ENCODE measurements around the gene AGBL1.

AGBL1 gene

DNA sequence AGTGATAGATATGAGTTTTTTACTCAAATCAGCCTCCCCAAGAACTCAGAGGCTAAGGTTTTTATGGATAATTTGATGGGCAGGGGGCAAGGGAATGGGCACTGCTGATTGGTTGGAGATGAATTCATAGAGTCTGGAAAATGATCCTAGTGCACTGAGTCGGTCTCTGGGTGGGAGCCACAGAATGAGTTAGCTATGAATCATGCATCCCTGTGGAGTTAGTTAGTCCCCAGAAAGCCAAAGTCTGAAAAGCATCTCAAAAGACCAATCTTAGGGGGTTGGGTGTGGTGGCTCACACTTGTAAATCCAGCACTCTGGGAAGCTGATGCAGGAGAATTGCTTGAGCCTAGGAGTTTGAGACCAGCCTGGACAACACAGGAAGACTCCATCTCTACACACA lies 516.1 kb downstream of the AGBL1 start:
- no peak for DNase-seq (ENCODE audit: low spot score)

DNA sequence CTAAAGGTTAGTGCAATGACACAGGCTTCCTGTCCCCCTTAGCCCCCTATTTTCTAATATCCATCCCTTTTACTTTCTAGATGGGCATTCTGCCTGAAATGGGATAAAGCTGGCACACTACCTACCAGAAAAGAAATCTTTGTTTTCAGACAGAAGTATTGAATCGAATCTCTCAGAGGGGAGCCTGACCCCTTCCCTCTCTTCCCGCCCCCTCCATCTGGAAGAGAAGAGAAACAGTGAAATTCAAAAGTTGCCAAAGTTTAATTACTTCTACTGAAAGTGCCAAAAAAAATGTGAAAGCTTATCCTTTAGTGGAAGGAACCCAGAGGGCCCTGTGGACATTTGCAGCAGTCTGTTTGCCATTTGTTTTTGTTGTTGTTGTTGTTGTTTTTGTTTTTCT lies 523.8 kb downstream of the AGBL1 start:
- DNase-seq (ENCODE audit: low spot score) = no peak

DNA sequence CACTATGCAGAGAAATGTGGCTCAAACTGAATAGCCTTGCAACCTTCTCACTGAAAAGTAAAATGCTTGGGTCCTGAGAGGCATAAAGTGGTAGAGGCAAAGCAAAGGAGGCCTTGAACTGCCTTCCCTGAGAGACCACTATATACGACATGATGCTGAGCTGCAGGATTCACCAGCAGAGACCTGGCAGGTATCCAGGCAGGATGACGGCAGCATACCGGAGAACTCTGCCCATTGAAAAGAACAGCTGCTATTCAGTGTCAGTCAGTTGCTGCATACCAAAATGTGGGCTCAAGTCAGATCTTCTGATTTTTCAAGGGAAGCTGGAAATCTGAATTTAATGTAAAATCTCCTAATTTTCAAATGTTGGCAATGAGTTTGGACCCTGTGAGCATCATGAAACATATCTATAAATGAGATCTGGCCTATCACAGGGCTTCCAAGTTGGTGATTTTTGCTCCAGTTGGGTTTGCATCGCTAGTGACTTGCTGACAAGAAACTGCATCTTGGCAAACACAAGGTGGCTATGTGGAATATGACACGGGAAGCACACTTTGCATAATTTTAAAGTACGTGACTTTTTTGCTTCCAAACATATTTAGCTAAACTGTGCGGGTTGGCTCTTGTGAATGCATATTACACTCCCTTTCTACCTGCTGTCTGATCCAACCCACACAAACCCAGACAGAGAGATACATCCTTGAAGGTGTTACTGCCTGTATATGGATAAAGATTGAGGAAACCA lies 529.0 kb downstream of the AGBL1 start:
- no peak for DNase-seq (ENCODE audit: low spot score)

DNA sequence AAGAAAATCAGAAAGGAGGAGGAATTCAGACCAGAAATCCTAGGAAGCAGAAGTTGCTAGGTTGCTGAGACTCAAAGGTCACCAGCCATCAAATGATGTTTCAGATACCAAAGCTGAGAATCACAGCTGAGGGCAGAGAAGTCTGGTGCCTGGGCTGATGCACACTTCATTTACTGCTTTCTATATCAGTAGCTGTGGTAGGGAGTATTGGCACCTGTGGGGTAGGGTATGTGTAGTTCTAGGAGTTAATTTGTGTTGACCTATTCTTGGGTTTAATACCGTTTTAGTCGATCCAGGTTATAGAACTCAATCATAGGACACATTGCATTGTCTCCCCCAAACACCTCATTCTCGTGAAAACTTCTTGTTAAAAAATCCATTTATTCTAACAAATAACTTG lies 529.6 kb downstream of the AGBL1 start:
- DNase-seq (ENCODE audit: low spot score) = no peak

DNA sequence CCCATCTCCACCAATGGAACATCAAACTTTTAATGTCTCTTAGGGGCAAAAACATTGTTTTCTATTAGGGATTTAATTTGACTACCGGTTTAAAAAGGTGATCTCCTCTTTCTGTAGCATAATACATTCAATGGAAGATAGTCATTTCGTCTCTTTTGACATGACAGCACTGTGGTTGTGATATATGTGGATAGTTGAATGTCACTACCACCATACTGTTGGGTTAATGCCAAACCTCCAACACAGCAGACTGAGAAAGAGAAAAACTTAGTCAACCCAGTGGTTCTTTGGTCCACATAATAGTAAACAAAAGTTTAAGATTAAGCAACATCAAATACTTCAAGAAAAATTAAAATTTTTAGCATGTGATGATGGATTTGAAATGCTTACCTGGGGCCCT lies 530.4 kb downstream of the AGBL1 start:
- DNase-seq (ENCODE audit: low spot score) = peak; percentile 15

DNA sequence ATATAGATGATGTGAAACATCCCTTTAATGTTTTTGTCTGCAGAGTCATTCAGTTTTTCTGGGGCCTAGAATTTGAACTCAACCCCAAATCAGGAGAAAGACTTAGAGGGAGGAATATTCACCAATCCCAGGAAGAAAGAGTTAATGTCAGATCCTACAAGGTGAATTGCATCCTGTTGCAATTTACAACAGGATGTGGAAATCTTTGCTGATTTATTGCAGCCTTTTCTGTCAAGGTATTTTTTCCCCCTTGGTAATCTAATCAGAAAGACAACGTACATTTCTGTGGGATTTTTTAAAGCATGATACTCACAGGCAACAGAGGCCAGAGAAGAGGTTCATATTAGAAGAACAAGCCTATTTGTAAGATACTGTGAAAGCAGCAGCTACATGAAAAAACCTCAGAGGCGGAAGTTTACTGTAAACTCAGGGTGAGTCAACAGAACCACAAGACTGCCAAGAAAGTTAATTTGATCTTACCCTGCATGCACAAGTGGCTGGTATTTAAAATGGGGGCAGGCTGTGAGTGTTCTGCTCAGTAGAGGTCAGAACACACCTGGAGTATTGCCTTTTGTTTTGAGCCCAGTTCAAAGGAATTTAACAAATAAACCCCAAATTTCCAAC lies 531.9 kb downstream of the AGBL1 start:
- peak; percentile 64 for DNase-seq (ENCODE audit: low spot score)

DNA sequence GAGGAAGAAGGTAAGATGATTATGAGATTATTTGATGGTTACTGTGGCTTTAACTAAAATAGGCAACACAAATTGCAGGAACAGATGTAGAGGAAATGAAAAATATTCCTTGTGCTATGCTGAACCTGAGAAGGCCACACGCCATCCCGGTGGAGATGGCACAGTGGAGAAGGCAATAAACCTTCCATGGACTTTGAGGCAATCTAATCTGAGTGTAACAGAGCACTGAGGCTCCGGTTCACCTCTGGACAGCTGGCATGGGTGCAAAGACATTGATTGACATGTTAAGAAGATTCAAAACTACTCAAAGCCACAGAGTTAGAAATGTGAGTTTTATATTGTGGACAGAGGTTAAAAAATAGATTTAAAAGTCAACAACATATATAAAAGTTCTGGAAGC lies 535.7 kb downstream of the AGBL1 start:
- no peak for DNase-seq (ENCODE audit: low spot score)

DNA sequence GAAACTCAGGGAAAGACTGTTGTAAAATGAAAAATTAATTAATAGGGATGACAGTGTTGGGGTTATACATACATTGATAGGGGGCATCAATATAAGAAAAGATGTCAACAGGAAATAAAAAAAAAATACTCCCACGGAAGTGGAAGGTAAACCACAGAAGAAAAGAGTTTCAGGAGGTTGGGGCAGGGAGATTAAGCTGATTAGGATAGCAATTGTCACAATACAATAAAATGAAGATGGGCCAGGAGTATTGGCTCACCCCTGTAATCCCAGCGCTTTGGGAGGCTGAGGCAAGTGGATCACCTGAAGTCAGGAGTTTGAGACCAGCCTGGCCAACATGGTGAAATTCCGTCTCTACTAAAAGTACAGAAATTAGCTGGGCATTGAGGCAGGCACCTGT lies 536.1 kb downstream of the AGBL1 start:
- no peak for DNase-seq (ENCODE audit: low spot score)

DNA sequence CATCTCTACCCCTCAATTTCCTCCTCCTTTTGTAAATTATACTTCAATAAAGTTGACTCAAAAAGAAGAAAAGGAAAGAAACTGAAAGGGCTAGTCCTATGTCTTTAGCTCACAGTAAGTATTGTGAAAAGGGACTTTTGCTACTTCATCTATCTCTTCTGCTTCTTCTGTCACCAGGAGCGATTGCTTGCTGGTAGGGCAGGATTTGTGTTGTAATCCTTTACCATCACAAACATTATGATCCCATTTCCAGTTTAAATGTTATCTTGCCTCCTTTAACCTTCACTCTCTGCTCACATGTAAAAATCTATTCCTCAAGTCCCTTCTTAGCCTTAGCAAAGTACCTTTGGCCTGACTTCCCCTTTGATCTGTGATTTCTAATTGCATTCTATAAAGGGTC lies 537.1 kb downstream of the AGBL1 start:
- no peak for DNase-seq (ENCODE audit: low spot score)

DNA sequence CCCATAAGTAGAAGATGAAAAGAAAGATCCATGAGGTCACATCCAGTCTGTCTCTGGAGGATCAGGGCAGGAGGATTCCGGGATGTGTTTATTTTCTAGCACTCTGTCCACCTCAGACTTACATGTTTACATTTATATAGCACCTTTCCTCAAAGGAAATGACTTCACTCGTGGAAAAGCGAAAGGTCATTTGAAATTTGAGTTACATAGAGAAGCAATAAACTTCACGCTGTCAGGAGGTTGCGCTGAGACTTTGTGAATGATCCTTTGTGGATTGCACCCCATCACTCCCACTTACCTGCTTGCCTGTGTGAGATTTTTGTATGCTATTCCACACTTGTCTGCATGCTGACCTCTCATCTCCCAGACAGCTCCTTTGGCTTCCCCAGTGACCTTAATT lies 540.5 kb downstream of the AGBL1 start:
- no peak for DNase-seq (ENCODE audit: low spot score)

DNA sequence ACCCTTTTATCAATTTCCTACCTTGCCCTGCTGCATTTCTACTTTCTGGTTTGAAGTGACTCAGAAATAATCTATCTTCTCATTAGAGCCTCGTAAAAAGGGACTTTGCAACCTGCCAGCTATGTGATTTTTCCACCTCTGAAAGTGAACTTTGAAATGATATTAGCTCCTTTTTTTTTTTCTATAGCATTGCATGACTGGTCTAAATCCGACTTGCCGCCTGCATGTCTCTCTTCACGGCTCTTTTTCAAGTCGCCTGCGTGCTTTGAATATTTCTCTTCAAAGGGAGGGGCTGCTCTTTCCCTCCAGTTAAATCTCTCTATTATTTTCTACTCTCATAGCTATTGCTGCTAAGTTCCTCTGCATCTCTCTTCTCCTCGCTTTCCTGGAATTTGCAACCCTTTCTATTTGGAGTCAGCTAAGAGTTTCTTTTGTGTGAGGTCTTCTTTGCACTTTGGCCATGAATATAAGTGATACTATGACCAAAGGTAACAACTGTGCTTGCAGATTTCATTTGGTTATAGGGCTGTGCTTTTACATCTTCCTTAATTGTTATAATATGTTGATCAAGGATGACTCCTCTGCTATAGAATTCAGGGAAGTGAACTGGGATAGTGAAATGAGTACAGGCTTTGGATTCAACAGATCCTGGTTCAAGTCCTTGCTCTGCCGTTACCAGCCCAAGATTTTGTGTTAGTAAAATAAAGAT lies 541.1 kb downstream of the AGBL1 start:
- no peak for DNase-seq (ENCODE audit: low spot score)

DNA sequence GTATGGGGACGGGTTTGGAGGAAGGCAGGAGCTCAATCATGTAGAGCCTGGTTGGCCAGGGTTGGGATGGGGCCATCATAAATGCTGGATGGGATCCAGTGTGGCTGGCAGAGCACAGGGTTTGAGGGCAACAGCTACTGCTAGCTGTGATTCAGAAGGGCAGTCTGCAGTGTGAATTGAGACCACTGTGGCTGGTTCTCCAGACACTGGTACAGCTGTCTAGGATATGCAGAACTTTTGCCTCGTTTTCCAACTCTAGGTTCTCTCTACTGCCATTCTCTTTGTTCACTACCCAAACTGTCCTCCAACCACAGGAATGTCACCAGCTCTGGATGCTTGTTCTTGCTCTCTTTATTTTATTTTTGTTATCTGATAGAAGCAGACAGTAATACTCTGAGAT lies 543.6 kb downstream of the AGBL1 start:
- DNase-seq (ENCODE audit: low spot score) = no peak

DNA sequence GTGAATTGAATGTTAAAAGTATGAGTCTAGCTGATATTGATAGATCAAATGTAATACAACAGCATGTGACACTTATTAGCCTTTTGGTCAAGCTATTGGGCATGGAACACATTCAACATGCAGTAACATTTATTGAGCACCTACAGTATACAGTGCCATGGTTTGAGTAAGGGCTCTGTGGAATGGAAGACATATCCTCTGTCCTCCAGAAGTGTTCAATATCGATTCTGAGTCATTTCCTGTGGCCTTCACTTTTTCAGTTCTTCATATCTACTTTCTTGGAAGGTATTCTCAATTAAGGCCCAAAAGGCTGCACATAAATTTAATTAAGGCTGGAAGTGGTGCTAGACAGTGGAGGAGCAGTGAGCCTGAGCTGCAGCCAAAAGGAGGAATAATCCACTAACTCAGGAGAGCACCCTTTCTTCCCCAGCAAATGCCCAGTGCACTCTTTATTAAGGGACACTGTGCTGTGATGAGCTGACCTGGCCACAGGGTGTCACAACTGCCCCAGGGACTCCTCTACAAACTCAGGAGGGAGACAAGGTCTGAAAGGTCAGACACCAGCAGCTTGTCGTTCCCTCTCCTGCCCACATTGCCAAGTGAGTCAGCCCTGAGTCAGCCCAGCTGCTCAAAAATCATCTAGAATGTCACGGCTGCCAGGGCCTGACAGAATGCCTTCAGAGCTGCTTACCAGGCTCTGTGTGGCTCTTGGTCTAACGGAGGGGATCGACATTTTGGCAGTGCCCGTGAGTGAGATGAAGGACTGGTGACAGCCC lies 544.8 kb downstream of the AGBL1 start:
- peak; percentile 81 for DNase-seq (ENCODE audit: low spot score)

DNA sequence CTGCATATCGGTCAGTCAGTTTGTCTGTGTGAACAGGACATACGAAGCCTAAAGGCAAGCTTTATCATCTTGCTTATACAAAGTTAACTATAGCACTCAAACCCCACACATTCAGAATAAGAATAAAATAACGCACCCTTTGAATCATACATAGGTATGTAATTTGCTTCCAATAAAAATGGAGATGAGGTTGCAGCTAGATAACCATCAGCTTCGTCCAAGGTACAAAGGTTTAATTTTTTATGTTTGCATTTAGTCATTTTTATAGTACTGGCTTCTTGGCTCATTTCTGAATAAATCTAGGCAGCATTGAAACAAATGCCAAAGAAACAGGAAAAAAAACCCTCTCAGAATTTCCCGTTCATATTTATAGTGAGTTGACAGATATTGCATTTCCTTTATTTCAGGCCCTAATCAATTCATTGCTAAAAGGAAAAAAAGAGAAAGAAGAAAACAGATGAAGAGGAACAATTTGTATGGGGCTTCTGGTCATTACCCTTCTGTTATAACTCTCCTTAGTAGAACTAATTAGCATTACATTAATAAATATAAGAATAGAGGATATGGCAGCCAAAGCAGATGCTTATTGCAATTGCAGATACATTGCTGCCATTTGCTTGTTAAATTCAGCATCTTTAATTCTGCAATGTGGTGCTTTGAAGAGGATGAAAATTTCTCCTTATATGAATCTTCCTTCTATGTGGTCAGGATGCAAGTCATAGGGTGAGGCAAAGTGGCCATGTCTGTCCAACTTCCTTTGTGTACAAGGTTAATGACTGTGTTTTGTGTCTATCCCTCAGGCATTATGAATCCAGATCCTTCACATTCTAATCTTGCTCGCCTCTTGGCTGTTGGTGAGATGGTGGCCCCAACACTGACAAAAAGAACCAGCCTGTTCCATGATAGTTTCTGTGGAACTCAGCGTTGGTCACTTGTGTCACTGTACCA lies 550.0 kb downstream of the AGBL1 start:
- DNase-seq (ENCODE audit: low spot score) = no peak

DNA sequence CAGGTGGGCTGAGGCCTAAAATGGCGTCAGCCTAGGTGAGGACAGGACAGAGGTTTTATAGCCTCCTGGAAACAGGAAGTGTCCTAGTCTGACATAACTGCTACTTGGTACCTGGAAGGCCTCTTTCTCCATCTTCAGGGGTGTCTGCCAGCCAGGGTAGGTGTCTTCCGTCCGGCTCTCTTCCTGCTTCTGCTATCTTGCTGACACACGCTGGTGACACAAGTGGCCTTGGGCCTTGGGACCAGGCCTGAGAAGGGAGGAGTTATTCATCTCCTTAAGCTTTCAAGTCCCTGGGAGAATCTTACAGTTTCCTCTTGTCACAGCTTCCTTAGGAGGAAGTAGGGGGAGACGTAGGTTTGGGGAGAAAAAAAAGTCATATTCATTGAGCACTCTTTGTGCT lies 551.3 kb downstream of the AGBL1 start:
- no peak for DNase-seq (ENCODE audit: low spot score)

DNA sequence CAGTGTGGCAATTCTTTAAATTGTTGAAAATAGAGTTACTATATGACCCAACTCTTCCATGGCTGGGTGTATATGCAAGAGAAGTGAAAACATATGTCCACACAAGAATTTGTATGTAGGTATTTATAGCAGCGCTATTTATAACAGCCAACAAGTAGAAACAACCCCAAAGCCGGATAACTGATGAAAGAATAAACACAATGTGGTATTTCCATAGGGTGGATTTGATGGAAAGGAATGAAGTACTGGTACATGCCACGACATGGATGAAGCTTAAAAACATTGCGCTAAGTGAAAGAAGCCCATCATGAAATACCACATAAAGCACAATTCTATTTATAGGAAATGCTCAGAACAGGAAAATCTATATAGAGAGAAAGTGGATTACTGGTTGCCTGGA lies 554.5 kb downstream of the AGBL1 start:
- DNase-seq (ENCODE audit: low spot score) = no peak

DNA sequence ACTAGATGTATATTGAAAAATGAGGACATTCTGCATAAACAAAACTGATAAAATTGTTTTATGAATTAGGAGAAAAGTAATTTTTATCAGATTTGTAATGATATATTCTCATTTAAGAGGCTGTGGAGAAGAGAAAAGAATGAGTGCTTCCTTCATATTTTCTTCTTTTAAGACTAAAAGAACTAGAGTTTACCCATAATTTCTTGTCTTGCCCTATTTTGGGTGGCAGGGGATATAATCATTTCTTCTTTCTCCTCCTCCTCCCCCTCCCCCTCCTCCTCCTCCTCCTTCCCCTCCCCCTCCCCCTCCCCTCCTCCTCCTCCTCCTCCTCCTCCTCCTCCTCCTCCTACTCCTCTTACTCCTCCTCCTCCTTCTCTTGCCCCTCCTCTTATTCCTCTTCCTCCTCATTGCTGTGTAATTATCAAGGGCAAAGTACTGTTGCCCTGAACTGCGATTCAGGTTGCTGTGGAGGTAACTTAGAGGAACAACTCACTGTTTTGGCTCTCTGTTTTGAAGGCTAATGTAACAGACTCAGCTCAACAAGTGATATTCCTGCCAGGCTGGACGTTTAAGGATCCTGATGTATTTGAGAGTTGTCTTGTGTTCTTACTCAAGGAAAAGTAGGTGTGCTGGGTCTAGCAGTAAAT lies 555.4 kb downstream of the AGBL1 start:
- DNase-seq (ENCODE audit: low spot score) = no peak

DNA sequence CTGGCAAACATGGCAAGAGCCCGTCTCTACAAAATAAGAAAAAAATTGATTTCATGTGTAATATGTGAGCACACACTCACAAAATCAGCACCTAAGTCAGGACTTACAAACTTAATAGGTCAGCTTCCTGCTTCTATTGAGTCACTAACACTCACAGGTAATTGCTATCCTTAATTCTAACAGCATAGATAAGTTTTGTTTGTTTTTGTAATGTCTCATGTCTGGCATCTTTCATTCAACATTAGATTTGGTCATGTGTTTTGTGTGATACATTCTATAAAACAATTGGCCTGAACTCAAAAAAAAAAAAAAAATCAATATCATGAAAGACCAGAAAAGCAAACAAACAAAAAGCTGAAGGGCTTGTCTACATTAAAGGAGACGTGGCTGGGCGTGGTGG lies 564.7 kb downstream of the AGBL1 start:
- no peak for DNase-seq (ENCODE audit: low spot score)

DNA sequence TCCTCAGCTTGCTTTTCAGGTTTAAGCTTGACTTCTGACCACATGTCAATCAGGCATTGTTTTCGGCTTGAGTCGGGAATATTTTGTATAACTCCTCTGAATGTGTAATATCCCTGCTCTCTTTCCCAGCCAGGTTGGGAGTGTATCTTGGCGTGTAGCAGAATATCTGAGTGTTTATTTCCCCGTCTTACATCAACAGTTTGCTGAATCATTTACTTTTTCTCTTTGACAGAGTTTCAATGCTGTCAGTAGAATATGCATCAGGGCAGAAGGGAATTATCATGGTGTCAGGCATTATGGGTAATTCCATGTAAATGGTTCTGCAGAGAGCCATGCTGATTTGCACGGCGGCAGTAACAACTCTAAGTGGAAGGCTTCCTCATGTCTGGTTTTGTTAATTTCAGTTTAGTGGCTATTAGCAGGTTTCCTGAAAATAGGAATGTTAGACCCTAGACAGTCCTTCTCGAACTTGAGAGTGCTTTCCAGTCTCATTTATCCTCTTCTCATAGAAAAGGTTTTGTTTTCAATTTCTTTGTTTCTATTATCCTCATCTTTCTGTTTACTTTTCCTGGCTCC lies 566.3 kb downstream of the AGBL1 start:
- DNase-seq (ENCODE audit: low spot score) = no peak

DNA sequence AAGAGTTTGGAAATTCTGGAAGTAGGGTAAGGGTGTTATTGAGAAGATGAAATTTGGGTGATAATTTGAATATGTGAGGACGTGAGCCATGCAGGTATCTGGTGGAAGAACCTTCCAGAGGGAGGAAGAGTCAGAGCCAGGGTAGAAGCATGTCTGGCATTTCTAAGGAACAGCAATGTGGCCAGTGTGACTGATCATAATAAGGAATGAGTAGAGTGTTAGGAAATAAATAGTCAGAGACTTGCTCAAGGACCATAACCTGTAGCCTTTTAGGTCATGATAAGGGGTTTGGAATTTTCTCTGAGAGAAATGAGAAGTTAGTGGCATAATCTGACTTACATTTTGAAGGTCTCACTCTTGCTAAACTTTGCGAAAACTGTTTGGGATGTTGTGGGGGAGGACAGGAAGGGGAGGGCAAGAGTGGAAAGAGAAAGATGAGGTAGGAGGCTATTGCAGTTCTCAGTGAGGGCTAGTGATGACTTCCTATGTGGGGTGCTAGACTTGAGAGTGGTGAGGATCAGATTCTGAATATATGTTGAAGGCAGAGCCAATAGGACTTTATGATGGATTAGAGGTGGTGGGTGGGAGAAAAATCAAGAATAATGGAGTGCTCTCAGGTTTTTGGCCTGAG lies 568.3 kb downstream of the AGBL1 start:
- no peak for DNase-seq (ENCODE audit: low spot score)
